Lower leg skin (tissue), 3 donors: ENCODE data around the gene CENPK.

Source experiments
- POLR2A ChIP-seq, 2 donors: fragments of 450-650 bp; IDR thresholded peaks; one replicate each; pipeline ENCODE4 v1.6.1; 2016 to 2017; ENCODE audit warnings: antibody characterized with exemption in 2 of 2, mild to moderate bottlenecking in 1 of 2, moderate library complexity in 1 of 2
- TF ChIP-seq, protein P1 (sequence below), 3 donors: fragments of 450-650 bp; IDR thresholded peaks; one replicate each; pipeline ENCODE4 v1.5.1; 2016; ENCODE audit warnings: antibody characterized with exemption in 3 of 3, mild to moderate bottlenecking in 3 of 3, moderate library complexity in 2 of 3

DNA sequence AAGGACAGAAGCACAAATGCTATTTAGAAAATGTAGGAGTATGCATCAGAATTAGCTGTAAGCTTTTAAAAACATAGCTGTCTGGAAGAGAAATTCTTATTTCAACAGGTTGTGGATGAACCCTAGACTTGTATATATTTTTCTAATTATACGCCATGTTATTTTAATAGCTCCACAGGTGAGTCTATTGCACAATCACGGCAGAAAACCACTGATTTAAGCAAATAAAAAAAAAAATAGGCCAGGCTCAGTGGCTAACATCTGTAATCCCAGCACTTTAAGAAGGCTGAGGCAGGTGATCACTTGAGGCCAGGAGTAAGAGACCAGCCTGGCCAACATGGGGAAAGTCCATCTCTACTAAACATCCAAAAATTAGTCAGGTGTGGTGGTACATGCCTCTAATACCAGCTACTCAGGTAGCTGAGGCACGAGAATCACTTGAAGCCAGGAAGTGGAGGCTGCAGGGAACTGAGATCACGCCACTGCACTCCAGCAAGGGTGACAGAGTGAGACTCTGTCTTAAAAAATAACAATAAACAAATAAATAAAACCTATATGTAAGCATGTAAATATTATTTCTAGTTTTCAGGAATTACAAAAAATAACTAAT lies 49.4 kb upstream of the CENPK start:
- TF ChIP-seq, protein P1, sequence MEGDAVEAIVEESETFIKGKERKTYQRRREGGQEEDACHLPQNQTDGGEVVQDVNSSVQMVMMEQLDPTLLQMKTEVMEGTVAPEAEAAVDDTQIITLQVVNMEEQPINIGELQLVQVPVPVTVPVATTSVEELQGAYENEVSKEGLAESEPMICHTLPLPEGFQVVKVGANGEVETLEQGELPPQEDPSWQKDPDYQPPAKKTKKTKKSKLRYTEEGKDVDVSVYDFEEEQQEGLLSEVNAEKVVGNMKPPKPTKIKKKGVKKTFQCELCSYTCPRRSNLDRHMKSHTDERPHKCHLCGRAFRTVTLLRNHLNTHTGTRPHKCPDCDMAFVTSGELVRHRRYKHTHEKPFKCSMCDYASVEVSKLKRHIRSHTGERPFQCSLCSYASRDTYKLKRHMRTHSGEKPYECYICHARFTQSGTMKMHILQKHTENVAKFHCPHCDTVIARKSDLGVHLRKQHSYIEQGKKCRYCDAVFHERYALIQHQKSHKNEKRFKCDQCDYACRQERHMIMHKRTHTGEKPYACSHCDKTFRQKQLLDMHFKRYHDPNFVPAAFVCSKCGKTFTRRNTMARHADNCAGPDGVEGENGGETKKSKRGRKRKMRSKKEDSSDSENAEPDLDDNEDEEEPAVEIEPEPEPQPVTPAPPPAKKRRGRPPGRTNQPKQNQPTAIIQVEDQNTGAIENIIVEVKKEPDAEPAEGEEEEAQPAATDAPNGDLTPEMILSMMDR (IDR thresholded peaks at IDR 0.05), result no peak
- TF ChIP-seq POLR2A (IDR thresholded peaks at IDR 0.05), result no peak
